Measurements from ENCODE around the gene PHF11.

DNA sequence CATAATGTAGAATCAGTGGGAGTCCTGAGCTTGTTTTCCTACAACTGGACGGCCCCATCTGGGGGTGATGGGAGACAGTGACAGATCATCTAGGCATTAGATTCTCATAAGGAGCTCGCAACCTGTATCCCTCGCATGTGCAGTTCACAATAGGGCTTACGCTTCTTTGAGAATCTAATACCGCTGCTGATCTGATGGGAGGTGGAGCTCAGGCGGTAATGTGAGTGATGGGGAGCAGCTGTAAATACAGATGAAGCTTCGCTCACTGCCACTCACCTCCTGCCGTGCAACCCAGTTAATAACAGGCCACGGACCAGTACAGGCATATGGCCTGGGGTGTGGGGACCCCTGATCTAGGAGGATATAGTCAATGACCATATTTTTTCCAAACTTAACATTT lies 50.8 kb downstream of the PHF11 start:
- no peak for TF ChIP-seq CTCF (IDR thresholded peaks at IDR 0.05; ENCODE audit: borderline replicate concordance, extremely low read depth, low read length, poor library complexity, severe bottlenecking)
- no peak for TF ChIP-seq EZH2 (IDR thresholded peaks at IDR 0.05; ENCODE audit: borderline replicate concordance, low read depth, low read length, severe bottlenecking)

Data from DND-41 (cell line).